ENCODE data around the gene C1QTNF7.

DNA sequence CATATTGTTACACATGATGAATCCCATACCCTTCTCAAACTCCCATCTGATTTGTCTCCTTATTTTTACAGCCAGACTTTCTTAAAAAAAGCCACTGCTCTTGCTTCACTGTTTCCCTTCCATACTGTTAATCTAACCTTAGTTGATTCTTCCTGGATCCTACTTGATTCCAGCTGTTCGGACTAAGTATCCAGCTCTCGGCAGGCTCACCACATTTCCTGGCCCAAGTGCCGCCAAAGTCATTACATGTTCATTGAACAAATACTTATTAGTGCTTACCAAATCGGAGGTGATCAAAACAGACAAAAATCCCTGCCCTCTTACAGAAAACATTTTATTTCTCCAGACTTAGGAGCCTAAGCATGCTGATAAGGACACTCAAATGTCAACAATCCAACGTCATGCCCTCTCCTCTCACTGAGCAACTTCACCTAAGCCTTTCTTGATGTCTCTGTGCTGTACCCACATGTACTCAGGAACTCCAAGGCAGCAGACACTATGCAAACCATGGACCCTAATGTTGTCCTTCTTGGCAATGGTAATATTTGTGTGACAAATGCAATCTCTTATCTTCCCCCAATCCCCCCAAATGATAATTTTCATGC is 45.1 kb upstream of the C1QTNF7 start:
- TF ChIP-seq, protein P1, sequence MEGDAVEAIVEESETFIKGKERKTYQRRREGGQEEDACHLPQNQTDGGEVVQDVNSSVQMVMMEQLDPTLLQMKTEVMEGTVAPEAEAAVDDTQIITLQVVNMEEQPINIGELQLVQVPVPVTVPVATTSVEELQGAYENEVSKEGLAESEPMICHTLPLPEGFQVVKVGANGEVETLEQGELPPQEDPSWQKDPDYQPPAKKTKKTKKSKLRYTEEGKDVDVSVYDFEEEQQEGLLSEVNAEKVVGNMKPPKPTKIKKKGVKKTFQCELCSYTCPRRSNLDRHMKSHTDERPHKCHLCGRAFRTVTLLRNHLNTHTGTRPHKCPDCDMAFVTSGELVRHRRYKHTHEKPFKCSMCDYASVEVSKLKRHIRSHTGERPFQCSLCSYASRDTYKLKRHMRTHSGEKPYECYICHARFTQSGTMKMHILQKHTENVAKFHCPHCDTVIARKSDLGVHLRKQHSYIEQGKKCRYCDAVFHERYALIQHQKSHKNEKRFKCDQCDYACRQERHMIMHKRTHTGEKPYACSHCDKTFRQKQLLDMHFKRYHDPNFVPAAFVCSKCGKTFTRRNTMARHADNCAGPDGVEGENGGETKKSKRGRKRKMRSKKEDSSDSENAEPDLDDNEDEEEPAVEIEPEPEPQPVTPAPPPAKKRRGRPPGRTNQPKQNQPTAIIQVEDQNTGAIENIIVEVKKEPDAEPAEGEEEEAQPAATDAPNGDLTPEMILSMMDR (conservative IDR thresholded peaks at IDR 0.05; ENCODE audit: low read length), result no peak
- TF ChIP-seq EZH2phosphoT487 (IDR thresholded peaks at IDR 0.05; ENCODE audit: borderline replicate concordance), result no peak

All from Loucy (cell line).